Effector memory CD8-positive, alpha-beta T cell (primary cell): ENCODE results near the gene CNGB1.
"Not testable (repeated sequence)": the region's sequence is repeated elsewhere in the genome, so short reads cannot be mapped to it uniquely, and the experiment has no call there.

Experiments used
- ATAC-seq: fragments of 150-1000 bp; cut with Tn5 transposase; replicated peaks from 2 replicates; pipeline ENCODE4 v1.10.0; 2021; ENCODE audit warnings: mild to moderate bottlenecking, moderate library complexity
- DNase-seq, 3 experiments: peaks; one replicate each; pipeline ENCODE4 v3.0.0; 2021
- H3K27ac Mint-ChIP-seq, 2 donors: one replicate each; pipeline ENCODE4 v1.8.0; 2022; ENCODE audit warnings: mild to moderate bottlenecking in 2 of 2, mixed read lengths in 2 of 2, moderate library complexity in 2 of 2
- H3K27me3 Mint-ChIP-seq, 2 donors: one replicate each; pipeline ENCODE4 v1.8.0; 2022; ENCODE audit warnings: mixed read lengths in 2 of 2
- H3K36me3 Mint-ChIP-seq: one replicate; pipeline ENCODE4 v1.8.0; 2022; ENCODE audit warnings: mild to moderate bottlenecking, moderate library complexity, mixed read lengths; ENCODE audit not compliant: insufficient read depth
- H3K4me1 Mint-ChIP-seq, 2 donors: one replicate each; pipeline ENCODE4 v1.8.0; 2022; ENCODE audit warnings: low read depth in 2 of 2, mixed read lengths in 2 of 2
- H3K4me3 Mint-ChIP-seq, 2 donors: one replicate each; pipeline ENCODE4 v1.8.0; 2022; ENCODE audit warnings: mild to moderate bottlenecking in 2 of 2, mixed read lengths in 2 of 2, moderate library complexity in 2 of 2
- H3K9me3 Mint-ChIP-seq, 2 donors: one replicate each; pipeline ENCODE4 v1.8.0; 2022; ENCODE audit warnings: mixed read lengths in 2 of 2

The CNGB1 gene

GRCh38 chr16:57918994-57919393 is 51.9 kb downstream of the CNGB1 start:
- Mint-ChIP-seq H3K27me3 (peaks cover 8 to 9% of the 10 kb centered on the region in 2 donors), H3K36me3 (peaks cover 3% of the 10 kb centered on the region), H3K9me3 (no peaks in the 10 kb centered on the region), H3K27ac (no peak overlapping the region), H3K4me3 (no peak overlapping the region), H3K4me1 (no peaks in the 10 kb centered on the region)
- DNase-seq (no peak), ATAC-seq (no peak)

GRCh38 chr16:57918444-57918843 is 52.5 kb downstream of the CNGB1 start:
- no peaks in the 10 kb centered on the region for H3K4me1 Mint-ChIP-seq
- H3K36me3 Mint-ChIP-seq: no peaks in the 10 kb centered on the region
- ATAC-seq (no peak), DNase-seq (no peak)
- H3K27me3 Mint-ChIP-seq: peaks cover 2 to 3% of the 10 kb centered on the region in 2 donors
- no peak overlapping the region for H3K4me3 Mint-ChIP-seq
- no peaks in the 10 kb centered on the region for H3K9me3 Mint-ChIP-seq
- no peak overlapping the region for H3K27ac Mint-ChIP-seq

- ATAC-seq, H3K36me3 Mint-ChIP-seq, H3K27me3 Mint-ChIP-seq, H3K27ac Mint-ChIP-seq, H3K4me1 Mint-ChIP-seq, H3K9me3 Mint-ChIP-seq, DNase-seq, H3K4me3 Mint-ChIP-seq: not testable (repeated sequence)
Measured at GRCh38 chr16:57917929-57918328, 53.0 kb downstream of the CNGB1 start.

GRCh38 chr16:57917489-57917888 is 53.4 kb downstream of the CNGB1 start:
- not testable (repeated sequence) for DNase-seq, H3K9me3 Mint-ChIP-seq, H3K36me3 Mint-ChIP-seq, ATAC-seq, H3K4me1 Mint-ChIP-seq, H3K4me3 Mint-ChIP-seq, H3K27me3 Mint-ChIP-seq, H3K27ac Mint-ChIP-seq

GRCh38 chr16:57916735-57917438 is 54.0 kb downstream of the CNGB1 start:
- Mint-ChIP-seq H3K9me3 (no peaks in the 10 kb centered on the region), H3K27ac (no peak overlapping the region), H3K4me1 (no peaks in the 10 kb centered on the region), H3K27me3 (peaks cover under 1 to 4% of the 10 kb centered on the region in 2 donors), H3K4me3 (no peak overlapping the region), H3K36me3 (no peaks in the 10 kb centered on the region)
- DNase-seq (no peak), ATAC-seq (no peak)

GRCh38 chr16:57915811-57916488 is 55.0 kb downstream of the CNGB1 start:
- no peak for DNase-seq
- no peaks in the 10 kb centered on the region for H3K9me3 Mint-ChIP-seq
- no peak overlapping the region for H3K27ac Mint-ChIP-seq
- ATAC-seq: no peak
- peaks cover 0 to 2% of the 10 kb centered on the region in 2 donors for H3K4me1 Mint-ChIP-seq
- peaks cover 6 to 9% of the 10 kb centered on the region in 2 donors for H3K27me3 Mint-ChIP-seq
- no peaks in the 10 kb centered on the region for H3K36me3 Mint-ChIP-seq
- no peak overlapping the region for H3K4me3 Mint-ChIP-seq

GRCh38 chr16:57915267-57915666 is 55.7 kb downstream of the CNGB1 start:
- Mint-ChIP-seq H3K27ac (no peak overlapping the region), H3K4me1 (peaks cover 0 to 2% of the 10 kb centered on the region in 2 donors), H3K9me3 (no peaks in the 10 kb centered on the region), H3K27me3 (peaks cover 6 to 9% of the 10 kb centered on the region in 2 donors), H3K4me3 (no peak overlapping the region), H3K36me3 (no peaks in the 10 kb centered on the region)
- ATAC-seq (no peak), DNase-seq (no peak)

GRCh38 chr16:57914244-57915173 is 56.4 kb downstream of the CNGB1 start:
- DNase-seq (no peak), ATAC-seq (no peak)
- Mint-ChIP-seq H3K27ac (no peak overlapping the region), H3K36me3 (no peaks in the 10 kb centered on the region), H3K4me3 (no peak overlapping the region), H3K4me1 (peaks cover 0 to 2% of the 10 kb centered on the region in 2 donors), H3K27me3 (peaks cover 6 to 9% of the 10 kb centered on the region in 2 donors), H3K9me3 (no peaks in the 10 kb centered on the region)

- Mint-ChIP-seq H3K36me3 (no peaks in the 10 kb centered on the region), H3K4me1 (peaks cover 0 to 2% of the 10 kb centered on the region in 2 donors), H3K9me3 (no peaks in the 10 kb centered on the region), H3K4me3 (no peak overlapping the region), H3K27me3 (peaks cover 6 to 15% of the 10 kb centered on the region in 2 donors), H3K27ac (no peak overlapping the region)
- DNase-seq (no peak), ATAC-seq (no peak)
Measured at GRCh38 chr16:57912529-57913260, 58.2 kb downstream of the CNGB1 start.

- no peaks in the 10 kb centered on the region for H3K9me3 Mint-ChIP-seq
- H3K27me3 Mint-ChIP-seq: peaks cover 6 to 15% of the 10 kb centered on the region in 2 donors
- ATAC-seq (no peak), DNase-seq (no peak)
- H3K27ac Mint-ChIP-seq: peak overlapping the region in 1 of 2 donors; percentile 42
- no peak overlapping the region for H3K4me3 Mint-ChIP-seq
- no peaks in the 10 kb centered on the region for H3K36me3 Mint-ChIP-seq
- peaks cover 0 to 2% of the 10 kb centered on the region in 2 donors for H3K4me1 Mint-ChIP-seq
Measured at GRCh38 chr16:57911743-57912142, 59.2 kb downstream of the CNGB1 start.

- no peaks in the 10 kb centered on the region for H3K9me3 Mint-ChIP-seq
- H3K4me1 Mint-ChIP-seq: peaks cover 6 to 8% of the 10 kb centered on the region in 2 donors
Measured at GRCh38 chr16:57910696-57911095, 60.2 kb downstream of the CNGB1 start.

GRCh38 chr16:57908409-57908987 is 62.4 kb downstream of the CNGB1 start:
- Mint-ChIP-seq H3K9me3 (no peaks in the 10 kb centered on the region), H3K27me3 (peaks cover 17 to 45% of the 10 kb centered on the region in 2 donors), H3K4me1 (peaks cover 6 to 9% of the 10 kb centered on the region in 2 donors), H3K4me3 (no peak overlapping the region), H3K36me3 (no peaks in the 10 kb centered on the region), H3K27ac (no peak overlapping the region)
- ATAC-seq (no peak), DNase-seq (no peak)

More at GRCh38 chr16:57910696-57911095, 60.2 kb downstream of the CNGB1 start:
- no peak for ATAC-seq
- Mint-ChIP-seq H3K4me3 (no peak overlapping the region), H3K27me3 (peaks cover 6 to 23% of the 10 kb centered on the region in 2 donors), H3K36me3 (no peaks in the 10 kb centered on the region), H3K27ac (no peak overlapping the region)
- DNase-seq: no peak
